ENCODE data around the gene ACVR1. TPM values are rescaled to one million over a fixed set of nuclear protein-coding genes. Genes with fewer than 3 reads are reported as not detected.

The ACVR1 gene
- total RNA-seq, 2 experiments from 2014 or later: 26.0 to 29.6 TPM

GRCh38 chr2:157815421-157815820 lies 60.7 kb downstream of the ACVR1 start:
- Mint-ChIP-seq H3K36me3 (ENCODE audit: low read depth) (peaks cover 57% of the 10 kb centered on the region), H3K4me3 (no peak overlapping the region), H3K27ac (no peak overlapping the region), H3K4me1 (peaks cover 13% of the 10 kb centered on the region), H3K9me3 (no peaks in the 10 kb centered on the region), H3K27me3 (no peaks in the 10 kb centered on the region)
- DNase-seq: no peak
- ChIA-PET POLR2A (no interaction called here), CTCF (no interaction called here)

GRCh38 chr2:157813467-157813866 lies 62.7 kb downstream of the ACVR1 start:
- H3K36me3 Mint-ChIP-seq (ENCODE audit: low read depth): peaks cover 56% of the 10 kb centered on the region
- POLR2A ChIA-PET: no interaction called here
- no peaks in the 10 kb centered on the region for H3K9me3 Mint-ChIP-seq
- peaks cover 13% of the 10 kb centered on the region for H3K4me1 Mint-ChIP-seq
- H3K27me3 Mint-ChIP-seq: no peaks in the 10 kb centered on the region
- CTCF ChIA-PET: no interaction called here
- H3K4me3 Mint-ChIP-seq: no peak overlapping the region
- DNase-seq: no peak
- H3K27ac Mint-ChIP-seq: no peak overlapping the region

GRCh38 chr2:157810037-157810436 lies 66.1 kb downstream of the ACVR1 start:
- H3K9me3 Mint-ChIP-seq: no peaks in the 10 kb centered on the region
- H3K36me3 Mint-ChIP-seq (ENCODE audit: low read depth): peaks cover 48% of the 10 kb centered on the region
- H3K4me1 Mint-ChIP-seq: peaks cover 23% of the 10 kb centered on the region
- CTCF ChIA-PET: interaction anchor here (1.2 kb wide), 1 partner anchor 12 kb away, joined by 3 read pairs; no protein-coding TSS in a partner anchor
- no peak overlapping the region for H3K27ac Mint-ChIP-seq
- no peaks in the 10 kb centered on the region for H3K27me3 Mint-ChIP-seq
- DNase-seq: no peak
- POLR2A ChIA-PET: no interaction called here
- no peak overlapping the region for H3K4me3 Mint-ChIP-seq

GRCh38 chr2:157809212-157809611 lies 66.9 kb downstream of the ACVR1 start:
- Mint-ChIP-seq H3K9me3 (no peaks in the 10 kb centered on the region), H3K4me3 (no peak overlapping the region), H3K27ac (no peak overlapping the region), H3K27me3 (no peaks in the 10 kb centered on the region), H3K4me1 (peaks cover 23% of the 10 kb centered on the region), H3K36me3 (ENCODE audit: low read depth) (peaks cover 48% of the 10 kb centered on the region)
- POLR2A ChIA-PET: no interaction called here
- DNase-seq: no peak
- CTCF ChIA-PET: no interaction called here

- no peaks in the 10 kb centered on the region for H3K27me3 Mint-ChIP-seq
- H3K36me3 Mint-ChIP-seq (ENCODE audit: low read depth): peaks cover 45% of the 10 kb centered on the region
- no peak overlapping the region for H3K27ac Mint-ChIP-seq
- no peaks in the 10 kb centered on the region for H3K9me3 Mint-ChIP-seq
- H3K4me1 Mint-ChIP-seq: peaks cover 23% of the 10 kb centered on the region
- no peak for DNase-seq
- ChIA-PET POLR2A (no interaction called here), CTCF (no interaction called here)
- H3K4me3 Mint-ChIP-seq: no peak overlapping the region
Measured at GRCh38 chr2:157808421-157808820, 67.7 kb downstream of the ACVR1 start.

GRCh38 chr2:157806426-157807077 lies 69.6 kb downstream of the ACVR1 start:
- Mint-ChIP-seq H3K27ac (no peak overlapping the region), H3K27me3 (no peaks in the 10 kb centered on the region), H3K9me3 (no peaks in the 10 kb centered on the region), H3K4me3 (no peak overlapping the region), H3K36me3 (ENCODE audit: low read depth) (peaks cover 34% of the 10 kb centered on the region), H3K4me1 (peaks cover 21% of the 10 kb centered on the region)
- ChIA-PET POLR2A (interaction anchor here (0.7 kb wide), 1 partner anchor 31 kb away, joined by 4 read pairs; no protein-coding TSS in a partner anchor), CTCF (interaction anchor here (1.3 to 1.6 kb wide), 3 partner anchors 15 to 29 kb away, joined by 3 to 5 read pairs (median 4); no protein-coding TSS in a partner anchor)
- DNase-seq: no peak

- POLR2A ChIA-PET: no interaction called here
- peaks cover 13% of the 10 kb centered on the region for H3K4me1 Mint-ChIP-seq
- H3K36me3 Mint-ChIP-seq (ENCODE audit: low read depth): peaks cover 29% of the 10 kb centered on the region
- CTCF ChIA-PET: no interaction called here
- no peaks in the 10 kb centered on the region for H3K27me3 Mint-ChIP-seq
- DNase-seq: no peak
- H3K27ac Mint-ChIP-seq: no peak overlapping the region
- H3K9me3 Mint-ChIP-seq: no peaks in the 10 kb centered on the region
- H3K4me3 Mint-ChIP-seq: no peak overlapping the region
Measured at GRCh38 chr2:157805519-157805918, 70.6 kb downstream of the ACVR1 start.

- Mint-ChIP-seq H3K4me3 (no peak overlapping the region), H3K36me3 (ENCODE audit: low read depth) (peaks cover 31% of the 10 kb centered on the region), H3K9me3 (no peaks in the 10 kb centered on the region), H3K4me1 (peaks cover 12% of the 10 kb centered on the region), H3K27me3 (no peaks in the 10 kb centered on the region), H3K27ac (no peak overlapping the region)
- DNase-seq: no peak
- ChIA-PET CTCF (interaction anchor here (0.7 to 1.8 kb wide), 3 partner anchors 11 to 323 kb away, joined by 3 to 5 read pairs (median 4); no protein-coding TSS in a partner anchor), POLR2A (no interaction called here)
Measured at GRCh38 chr2:157804355-157804754, 71.8 kb downstream of the ACVR1 start.

- H3K27me3 Mint-ChIP-seq: no peaks in the 10 kb centered on the region
- POLR2A ChIA-PET: no interaction called here
- no peak overlapping the region for H3K4me3 Mint-ChIP-seq
Measured at GRCh38 chr2:157803952-157804351, 72.2 kb downstream of the ACVR1 start.

GRCh38 chr2:157803476-157803875 lies 72.7 kb downstream of the ACVR1 start:
- DNase-seq: no peak
- no peak overlapping the region for H3K4me3 Mint-ChIP-seq
- H3K27me3 Mint-ChIP-seq: no peaks in the 10 kb centered on the region
- peaks cover 12% of the 10 kb centered on the region for H3K4me1 Mint-ChIP-seq
- no peak overlapping the region for H3K27ac Mint-ChIP-seq
- peaks cover 29% of the 10 kb centered on the region for H3K36me3 Mint-ChIP-seq (ENCODE audit: low read depth)
- H3K9me3 Mint-ChIP-seq: no peaks in the 10 kb centered on the region
- ChIA-PET CTCF (interaction anchor here (0.7 to 1.8 kb wide), 3 partner anchors 11 to 322 kb away, joined by 3 to 5 read pairs (median 4); no protein-coding TSS in a partner anchor), POLR2A (no interaction called here)

More at GRCh38 chr2:157803952-157804351, 72.2 kb downstream of the ACVR1 start:
- CTCF ChIA-PET: interaction anchor here (0.7 to 1.8 kb wide), 3 partner anchors 11 to 323 kb away, joined by 3 to 5 read pairs (median 4); no protein-coding TSS in a partner anchor
- H3K36me3 Mint-ChIP-seq (ENCODE audit: low read depth): peaks cover 29% of the 10 kb centered on the region
- no peak for DNase-seq
- no peak overlapping the region for H3K27ac Mint-ChIP-seq
- no peaks in the 10 kb centered on the region for H3K9me3 Mint-ChIP-seq
- H3K4me1 Mint-ChIP-seq: peaks cover 12% of the 10 kb centered on the region

- Mint-ChIP-seq H3K27me3 (no peaks in the 10 kb centered on the region), H3K9me3 (no peaks in the 10 kb centered on the region), H3K4me3 (no peak overlapping the region), H3K27ac (no peak overlapping the region), H3K36me3 (ENCODE audit: low read depth) (peaks cover 20% of the 10 kb centered on the region), H3K4me1 (no peaks in the 10 kb centered on the region)
- CTCF ChIA-PET: no interaction called here
- POLR2A ChIA-PET: no interaction called here
- DNase-seq: no peak
Measured at GRCh38 chr2:157800838-157801495, 75.2 kb downstream of the ACVR1 start.

GRCh38 chr2:157793053-157793612 lies 83.0 kb downstream of the ACVR1 start:
- DNase-seq: no peak
- Mint-ChIP-seq H3K9me3 (no peaks in the 10 kb centered on the region), H3K4me3 (no peak overlapping the region), H3K4me1 (peaks cover 14% of the 10 kb centered on the region), H3K27me3 (no peaks in the 10 kb centered on the region), H3K36me3 (ENCODE audit: low read depth) (peaks cover 24% of the 10 kb centered on the region), H3K27ac (no peak overlapping the region)
- ChIA-PET POLR2A (no interaction called here), CTCF (interaction anchor here (0.5 to 0.8 kb wide), 2 partner anchors 11 to 211 kb away, joined by 3 read pairs; no protein-coding TSS in a partner anchor)

GRCh38 chr2:157792335-157793052 lies 83.6 kb downstream of the ACVR1 start:
- no peak for DNase-seq
- Mint-ChIP-seq H3K4me1 (peaks cover 17% of the 10 kb centered on the region), H3K4me3 (no peak overlapping the region), H3K27me3 (no peaks in the 10 kb centered on the region), H3K9me3 (no peaks in the 10 kb centered on the region), H3K27ac (no peak overlapping the region), H3K36me3 (ENCODE audit: low read depth) (peaks cover 24% of the 10 kb centered on the region)
- ChIA-PET CTCF (interaction anchor here (0.8 kb wide), 1 partner anchor 11 kb away, joined by 3 read pairs; no protein-coding TSS in a partner anchor), POLR2A (no interaction called here)
